Testis (tissue), 3 donors: ENCODE measurements around the gene BACH2. TPM values are rescaled to one million over a fixed set of nuclear protein-coding genes. Genes with fewer than 3 reads are reported as not detected.

ENCODE experiments used
- DNase-seq: peaks from one replicate; pipeline ENCODE4 v3.0.0-alpha.2; 2019
- H3K27ac ChIP-seq, 2 donors: fragments of 200-600 bp; sonication (generic); one replicate each; pipeline ENCODE4 v1.5.1; 2019
- H3K27me3 ChIP-seq: fragments of 200-600 bp; sonication (generic); one replicate; pipeline ENCODE4 v1.5.1; 2019
- H3K36me3 ChIP-seq: fragments of 200-600 bp; sonication (generic); one replicate; pipeline ENCODE4 v1.5.1; 2017; ENCODE audit warnings: low read depth; ENCODE audit errors: missing control alignments
- H3K4me1 ChIP-seq: fragments of 200-600 bp; sonication (generic); one replicate; pipeline ENCODE4 v1.5.1; 2019
- H3K4me3 ChIP-seq, 2 donors: fragments of 200-600 bp; sonication (generic); one replicate each; pipeline ENCODE4 v1.5.1; 2017 to 2019
- H3K9me3 ChIP-seq: fragments of 200-600 bp; sonication (generic); one replicate; pipeline ENCODE4 v1.5.1; 2017
- CTCF ChIP-seq, 3 experiments: fragments of 450-650 bp in 2 of 3; fragments of 200-600 bp in 1 of 3; sonication (generic) in 1 of 3; IDR thresholded peaks; one replicate each; pipeline ENCODE4 v1.5.1; 2016 to 2019; ENCODE audit warnings: antibody characterized with exemption in 3 of 3, mild to moderate bottlenecking in 2 of 3, moderate library complexity in 1 of 3
- POLR2A ChIP-seq: fragments of 450-650 bp; IDR thresholded peaks from one replicate; pipeline ENCODE4 v1.6.1; 2017; ENCODE audit warnings: antibody characterized with exemption, mild to moderate bottlenecking, moderate library complexity
- WGBS, 2 donors: methylation state at CpG; one replicate each; pipeline ENCODE4 v1.1.5; 2018; 5-methylcytosine and 5-hydroxymethylcytosine counted together
- intact Hi-C: fragments of 100-400 bp; cut with DNase I; formaldehyde crosslinking; loops from one replicate; pipeline ENCODE4 v1.15.1; 2023; ENCODE audit warnings: low total_unique reads
- polyA plus RNA-seq: library from polyadenylated mRNA; stranded (reverse); fragments of 350-450 nt; fragmentation: Illumina TruSeq; extraction: RNeasy Lipid Tissue Mini Kit (QIAGEN cat#74804); gene quantifications from one replicate; pipeline ENCODE4 v1.2.3, GENCODE V29; 2014; ENCODE audit warnings: low read depth, low replicate concordance; ENCODE audit not compliant: insufficient read depth
- total RNA-seq, 2 donors: library from RNA; depleted of rRNA; stranded (reverse); fragments of >200 nt; gene quantifications; one replicate each; pipeline ENCODE4 v1.2.3, GENCODE V29; 2016

BACH2 gene
- total and polyA plus RNA-seq, 3 donors from 2014 or later: 5.0 to 8.3 (median 6.5) TPM

GRCh38 chr6:89934685-89935366, 361.8 kb downstream of the BACH2 start:
- intact Hi-C loops: no loop called here
- H3K4me3 ChIP-seq: no peak overlapping the region
- no peak for DNase-seq
- H3K27me3 ChIP-seq: no peaks in the 10 kb centered on the region
- TF ChIP-seq CTCF (IDR thresholded peaks at IDR 0.05) (no peak), POLR2A (no peak)
- 85 to 89% methylated on average over 19 of the region's 19 CpGs for WGBS, 2 donors
- no peaks in the 10 kb centered on the region for H3K9me3 ChIP-seq
- H3K36me3 ChIP-seq: no peaks in the 10 kb centered on the region
- H3K27ac ChIP-seq: no peak overlapping the region
- no peaks in the 10 kb centered on the region for H3K4me1 ChIP-seq

GRCh38 chr6:89932245-89932802, 364.3 kb downstream of the BACH2 start:
- Histone ChIP-seq H3K9me3 (no peaks in the 10 kb centered on the region), H3K27me3 (no peaks in the 10 kb centered on the region), H3K4me3 (no peak overlapping the region), H3K4me1 (no peaks in the 10 kb centered on the region), H3K27ac (no peak overlapping the region), H3K36me3 (no peaks in the 10 kb centered on the region)
- 92% methylated on average over 10 to 22 of the region's 22 CpGs for WGBS, 2 donors
- no peak for TF ChIP-seq CTCF (IDR thresholded peaks at IDR 0.05)
- TF ChIP-seq POLR2A: no peak
- intact Hi-C loops: no loop called here
- no peak for DNase-seq

- no peaks in the 10 kb centered on the region for H3K9me3 ChIP-seq
- H3K27ac ChIP-seq: no peak overlapping the region
- TF ChIP-seq CTCF (IDR thresholded peaks at IDR 0.05) (no peak), POLR2A (no peak)
- DNase-seq: no peak
- intact Hi-C loops: no loop called here
- no peaks in the 10 kb centered on the region for H3K4me1 ChIP-seq
- H3K27me3 ChIP-seq: no peaks in the 10 kb centered on the region
- WGBS, 2 donors: 88 to 93% methylated on average over 5 of the region's 5 CpGs
- no peaks in the 10 kb centered on the region for H3K36me3 ChIP-seq
- H3K4me3 ChIP-seq: no peak overlapping the region
These were observed 365.9 kb downstream of the BACH2 start for GRCh38 chr6:89930789-89931188.

GRCh38 chr6:89928604-89929003, 368.0 kb downstream of the BACH2 start:
- intact Hi-C loops: no loop called here
- Histone ChIP-seq H3K27me3 (no peaks in the 10 kb centered on the region), H3K9me3 (no peaks in the 10 kb centered on the region), H3K36me3 (no peaks in the 10 kb centered on the region), H3K4me3 (no peak overlapping the region), H3K27ac (no peak overlapping the region), H3K4me1 (no peaks in the 10 kb centered on the region)
- no peak for TF ChIP-seq POLR2A
- no peak for TF ChIP-seq CTCF (IDR thresholded peaks at IDR 0.05)
- no peak for DNase-seq
- 91% methylated on average over 6 of the region's 6 CpGs for WGBS, 2 donors
